Measurements from ENCODE around the gene C1orf210. TPM values are rescaled to one million over a fixed set of nuclear protein-coding genes. Genes with fewer than 3 reads are reported as not detected.

The C1orf210 gene
- total RNA-seq, 1 experiment from 2014 or later: 12.8 TPM

DNA sequence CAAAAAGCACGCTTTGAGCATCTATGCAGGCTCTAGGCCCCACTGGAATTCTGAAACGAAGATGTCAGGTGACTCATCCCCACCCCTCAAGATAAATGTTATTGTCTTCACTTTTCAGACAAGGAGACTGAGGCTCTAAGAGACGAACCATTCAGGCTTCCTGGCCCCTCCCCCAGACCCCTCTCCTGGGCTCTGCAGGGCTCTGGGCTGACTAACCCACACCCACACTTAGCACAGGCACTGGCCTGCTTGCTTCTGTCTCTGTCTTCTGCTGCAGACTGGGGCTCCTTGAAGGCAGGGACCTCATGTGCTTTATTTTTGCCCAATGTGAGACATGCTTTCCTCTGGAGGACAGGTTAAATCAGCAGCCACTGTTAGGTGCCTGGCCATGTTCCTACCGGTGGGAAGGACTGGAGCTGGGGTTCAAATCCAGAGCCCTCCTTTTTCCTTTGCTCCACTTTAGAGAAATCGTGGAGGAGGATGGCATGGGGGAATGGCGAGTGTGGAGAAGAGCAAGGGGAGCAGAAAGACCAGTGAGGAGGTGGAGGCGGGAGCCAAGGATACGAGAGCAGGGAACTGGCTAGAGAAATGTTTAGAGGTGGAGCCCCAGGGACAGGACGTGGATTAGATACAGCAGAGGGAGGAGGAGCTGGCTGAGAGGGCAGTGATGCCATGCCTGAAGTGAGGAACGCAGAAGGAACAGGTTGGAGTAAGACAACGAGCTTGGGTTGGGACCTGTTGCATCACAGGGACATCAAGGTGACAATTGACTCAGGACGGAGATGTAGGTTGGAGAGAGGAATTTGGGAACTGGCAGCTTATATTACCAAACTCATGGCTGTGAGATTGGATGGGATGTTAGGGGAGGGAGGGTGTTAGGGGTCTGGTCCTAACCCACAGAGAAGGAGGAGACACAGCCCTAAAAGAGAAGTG lies 13.9 kb downstream of the C1orf210 start (continued):
- no peak for TF ChIP-seq ZNF425 (CRISPR knock-in tag; conservative IDR thresholded peaks at IDR 0.05)
- TF ChIP-seq ZNF532 (CRISPR knock-in tag; IDR thresholded peaks at IDR 0.05; ENCODE audit: borderline replicate concordance): no peak
- no peak for TF ChIP-seq TEAD1 (CRISPR knock-in tag; IDR thresholded peaks at IDR 0.05)
- TF ChIP-seq NFYB (CRISPR knock-in tag; conservative IDR thresholded peaks at IDR 0.05; ENCODE audit: low read depth): no peak
- no peak for TF ChIP-seq FOXP1 (CRISPR knock-in tag; IDR thresholded peaks at IDR 0.05; ENCODE audit: borderline replicate concordance)
- no peak for TF ChIP-seq ZNF423 (CRISPR knock-in tag; IDR thresholded peaks at IDR 0.05)
- TF ChIP-seq, protein P1, sequence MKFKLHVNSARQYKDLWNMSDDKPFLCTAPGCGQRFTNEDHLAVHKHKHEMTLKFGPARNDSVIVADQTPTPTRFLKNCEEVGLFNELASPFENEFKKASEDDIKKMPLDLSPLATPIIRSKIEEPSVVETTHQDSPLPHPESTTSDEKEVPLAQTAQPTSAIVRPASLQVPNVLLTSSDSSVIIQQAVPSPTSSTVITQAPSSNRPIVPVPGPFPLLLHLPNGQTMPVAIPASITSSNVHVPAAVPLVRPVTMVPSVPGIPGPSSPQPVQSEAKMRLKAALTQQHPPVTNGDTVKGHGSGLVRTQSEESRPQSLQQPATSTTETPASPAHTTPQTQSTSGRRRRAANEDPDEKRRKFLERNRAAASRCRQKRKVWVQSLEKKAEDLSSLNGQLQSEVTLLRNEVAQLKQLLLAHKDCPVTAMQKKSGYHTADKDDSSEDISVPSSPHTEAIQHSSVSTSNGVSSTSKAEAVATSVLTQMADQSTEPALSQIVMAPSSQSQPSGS (CRISPR knock-in tag; IDR thresholded peaks at IDR 0.05; ENCODE audit: borderline replicate concordance, low read depth): no peak
- TF ChIP-seq, protein P2, sequence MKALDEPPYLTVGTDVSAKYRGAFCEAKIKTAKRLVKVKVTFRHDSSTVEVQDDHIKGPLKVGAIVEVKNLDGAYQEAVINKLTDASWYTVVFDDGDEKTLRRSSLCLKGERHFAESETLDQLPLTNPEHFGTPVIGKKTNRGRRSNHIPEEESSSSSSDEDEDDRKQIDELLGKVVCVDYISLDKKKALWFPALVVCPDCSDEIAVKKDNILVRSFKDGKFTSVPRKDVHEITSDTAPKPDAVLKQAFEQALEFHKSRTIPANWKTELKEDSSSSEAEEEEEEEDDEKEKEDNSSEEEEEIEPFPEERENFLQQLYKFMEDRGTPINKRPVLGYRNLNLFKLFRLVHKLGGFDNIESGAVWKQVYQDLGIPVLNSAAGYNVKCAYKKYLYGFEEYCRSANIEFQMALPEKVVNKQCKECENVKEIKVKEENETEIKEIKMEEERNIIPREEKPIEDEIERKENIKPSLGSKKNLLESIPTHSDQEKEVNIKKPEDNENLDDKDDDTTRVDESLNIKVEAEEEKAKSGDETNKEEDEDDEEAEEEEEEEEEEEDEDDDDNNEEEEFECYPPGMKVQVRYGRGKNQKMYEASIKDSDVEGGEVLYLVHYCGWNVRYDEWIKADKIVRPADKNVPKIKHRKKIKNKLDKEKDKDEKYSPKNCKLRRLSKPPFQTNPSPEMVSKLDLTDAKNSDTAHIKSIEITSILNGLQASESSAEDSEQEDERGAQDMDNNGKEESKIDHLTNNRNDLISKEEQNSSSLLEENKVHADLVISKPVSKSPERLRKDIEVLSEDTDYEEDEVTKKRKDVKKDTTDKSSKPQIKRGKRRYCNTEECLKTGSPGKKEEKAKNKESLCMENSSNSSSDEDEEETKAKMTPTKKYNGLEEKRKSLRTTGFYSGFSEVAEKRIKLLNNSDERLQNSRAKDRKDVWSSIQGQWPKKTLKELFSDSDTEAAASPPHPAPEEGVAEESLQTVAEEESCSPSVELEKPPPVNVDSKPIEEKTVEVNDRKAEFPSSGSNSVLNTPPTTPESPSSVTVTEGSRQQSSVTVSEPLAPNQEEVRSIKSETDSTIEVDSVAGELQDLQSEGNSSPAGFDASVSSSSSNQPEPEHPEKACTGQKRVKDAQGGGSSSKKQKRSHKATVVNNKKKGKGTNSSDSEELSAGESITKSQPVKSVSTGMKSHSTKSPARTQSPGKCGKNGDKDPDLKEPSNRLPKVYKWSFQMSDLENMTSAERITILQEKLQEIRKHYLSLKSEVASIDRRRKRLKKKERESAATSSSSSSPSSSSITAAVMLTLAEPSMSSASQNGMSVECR (CRISPR knock-in tag; IDR thresholded peaks at IDR 0.05; ENCODE audit: borderline replicate concordance): no peak
- TF ChIP-seq ZNF317 (CRISPR knock-in tag; IDR thresholded peaks at IDR 0.05; ENCODE audit: borderline replicate concordance, low read depth): no peak

DNA sequence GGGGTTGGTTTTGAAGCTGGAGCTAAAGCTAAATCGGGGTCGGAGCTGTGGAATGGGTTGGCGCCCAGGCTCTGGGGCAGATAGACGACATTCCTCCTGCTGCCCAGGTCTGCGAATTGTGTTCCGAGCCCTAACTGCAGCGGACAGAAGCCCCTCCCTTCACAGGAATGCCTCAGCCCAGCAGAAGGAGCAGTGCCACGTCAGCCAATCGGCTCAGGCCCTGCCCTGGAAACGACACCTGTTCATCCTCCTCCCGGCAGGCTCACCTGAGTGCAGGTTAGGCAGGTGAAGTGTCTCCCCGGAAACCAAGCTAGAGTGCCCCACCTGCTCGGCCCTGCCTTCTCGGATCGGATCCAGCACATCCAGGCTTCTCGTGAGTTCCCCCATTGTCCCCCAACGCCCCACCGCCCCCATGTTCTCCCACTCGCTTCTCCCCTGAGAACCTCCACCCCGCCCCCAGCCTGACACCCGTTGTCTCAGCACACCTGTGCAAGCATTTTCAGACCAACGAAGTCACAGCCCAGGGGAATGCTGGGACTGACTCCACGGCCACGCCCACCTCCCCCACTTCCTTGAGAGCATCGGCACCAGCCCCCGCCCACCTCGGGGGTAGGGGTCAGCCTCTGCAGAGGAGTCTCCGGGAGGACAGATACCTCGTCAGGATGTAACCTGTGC lies 14.8 kb downstream of the C1orf210 start:
- peaks cover 29% of the 10 kb centered on the region for H3K4me1 Mint-ChIP-seq
- peaks cover 14% of the 10 kb centered on the region for H3K27me3 Mint-ChIP-seq (ENCODE audit: low read depth)
- ChIA-PET POLR2A (interaction anchor here (0.5 to 1.3 kb wide), 9 partner anchors 14 to 1594 kb away, joined by 3 to 16 read pairs (median 5); partner anchors contain the start of genes C1orf210, CDC20, ELOVL1 and MED8), CTCF (interaction anchor here (0.6 to 1.6 kb wide), 3 partner anchors 15 to 357 kb away, joined by 3 to 12 read pairs (median 10); partner anchors contain the start of genes C1orf210 and CDC20)
- peak overlapping the region; percentile 97 for H3K27ac Mint-ChIP-seq
- DNase-seq (ENCODE audit: low spot score) (peak; percentile 93), ATAC-seq (peak; percentile 95)
- peaks cover 12% of the 10 kb centered on the region for H3K9me3 Mint-ChIP-seq
- peak overlapping the region; percentile 83 for H3K4me3 Mint-ChIP-seq
- H3K36me3 Mint-ChIP-seq: peaks cover 19% of the 10 kb centered on the region
- TF ChIP-seq, protein P3, sequence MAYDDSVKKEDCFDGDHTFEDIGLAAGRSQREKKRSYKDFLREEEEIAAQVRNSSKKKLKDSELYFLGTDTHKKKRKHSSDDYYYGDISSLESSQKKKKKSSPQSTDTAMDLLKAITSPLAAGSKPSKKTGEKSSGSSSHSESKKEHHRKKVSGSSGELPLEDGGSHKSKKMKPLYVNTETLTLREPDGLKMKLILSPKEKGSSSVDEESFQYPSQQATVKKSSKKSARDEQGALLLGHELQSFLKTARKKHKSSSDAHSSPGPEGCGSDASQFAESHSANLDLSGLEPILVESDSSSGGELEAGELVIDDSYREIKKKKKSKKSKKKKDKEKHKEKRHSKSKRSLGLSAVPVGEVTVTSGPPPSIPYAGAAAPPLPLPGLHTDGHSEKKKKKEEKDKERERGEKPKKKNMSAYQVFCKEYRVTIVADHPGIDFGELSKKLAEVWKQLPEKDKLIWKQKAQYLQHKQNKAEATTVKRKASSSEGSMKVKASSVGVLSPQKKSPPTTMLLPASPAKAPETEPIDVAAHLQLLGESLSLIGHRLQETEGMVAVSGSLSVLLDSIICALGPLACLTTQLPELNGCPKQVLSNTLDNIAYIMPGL (CRISPR knock-in tag; IDR thresholded peaks at IDR 0.05): no peak
- TF ChIP-seq, protein P4, sequence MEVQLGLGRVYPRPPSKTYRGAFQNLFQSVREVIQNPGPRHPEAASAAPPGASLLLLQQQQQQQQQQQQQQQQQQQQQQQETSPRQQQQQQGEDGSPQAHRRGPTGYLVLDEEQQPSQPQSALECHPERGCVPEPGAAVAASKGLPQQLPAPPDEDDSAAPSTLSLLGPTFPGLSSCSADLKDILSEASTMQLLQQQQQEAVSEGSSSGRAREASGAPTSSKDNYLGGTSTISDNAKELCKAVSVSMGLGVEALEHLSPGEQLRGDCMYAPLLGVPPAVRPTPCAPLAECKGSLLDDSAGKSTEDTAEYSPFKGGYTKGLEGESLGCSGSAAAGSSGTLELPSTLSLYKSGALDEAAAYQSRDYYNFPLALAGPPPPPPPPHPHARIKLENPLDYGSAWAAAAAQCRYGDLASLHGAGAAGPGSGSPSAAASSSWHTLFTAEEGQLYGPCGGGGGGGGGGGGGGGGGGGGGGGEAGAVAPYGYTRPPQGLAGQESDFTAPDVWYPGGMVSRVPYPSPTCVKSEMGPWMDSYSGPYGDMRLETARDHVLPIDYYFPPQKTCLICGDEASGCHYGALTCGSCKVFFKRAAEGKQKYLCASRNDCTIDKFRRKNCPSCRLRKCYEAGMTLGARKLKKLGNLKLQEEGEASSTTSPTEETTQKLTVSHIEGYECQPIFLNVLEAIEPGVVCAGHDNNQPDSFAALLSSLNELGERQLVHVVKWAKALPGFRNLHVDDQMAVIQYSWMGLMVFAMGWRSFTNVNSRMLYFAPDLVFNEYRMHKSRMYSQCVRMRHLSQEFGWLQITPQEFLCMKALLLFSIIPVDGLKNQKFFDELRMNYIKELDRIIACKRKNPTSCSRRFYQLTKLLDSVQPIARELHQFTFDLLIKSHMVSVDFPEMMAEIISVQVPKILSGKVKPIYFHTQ (CRISPR knock-in tag; IDR thresholded peaks at IDR 0.05): no peak
- TF ChIP-seq NFYB (CRISPR knock-in tag; conservative IDR thresholded peaks at IDR 0.05; ENCODE audit: low read depth): peak; percentile 63
- no peak for TF ChIP-seq MXD4 (CRISPR knock-in tag; IDR thresholded peaks at IDR 0.05; ENCODE audit: borderline replicate concordance)
- no peak for TF ChIP-seq KAT7 (CRISPR knock-in tag; IDR thresholded peaks at IDR 0.05; ENCODE audit: borderline replicate concordance)
- peak; percentile 47; the same call in 1 of the 2 replicates for TF ChIP-seq ZBTB21 (CRISPR knock-in tag; IDR thresholded peaks at IDR 0.05; ENCODE audit: borderline replicate concordance)
